Thyroid gland (tissue), 4 donors: Measurements from ENCODE around the gene ATRN.

Experiments used
- CTCF ChIP-seq, 6 experiments: fragments of 200-600 bp in 3 of 6; fragments of 450-650 bp in 3 of 6; sonication (generic) in 3 of 6; IDR thresholded peaks; one replicate each; pipeline ENCODE4 v1.5.1; 2016 to 2019; ENCODE audit warnings: antibody characterized with exemption in 6 of 6, mild to moderate bottlenecking in 2 of 6, inconsistent platforms in 1 of 6, moderate library complexity in 1 of 6
- POLR2A ChIP-seq, 2 donors: fragments of 450-650 bp; IDR thresholded peaks; one replicate each; pipeline ENCODE4 v1.6.1; 2017; ENCODE audit warnings: antibody characterized with exemption in 2 of 2, mild to moderate bottlenecking in 2 of 2, moderate library complexity in 1 of 2

GRCh38 chr20:3646067-3646440 lies 175.2 kb downstream of the ATRN start:
- TF ChIP-seq POLR2A (IDR thresholded peaks at IDR 0.05): no peak
- no peak for TF ChIP-seq CTCF (IDR thresholded peaks at IDR 0.05)
